Psoas muscle (tissue), 8 donors: ENCODE results near the gene SLC2A9. TPM values are rescaled to one million over a fixed set of nuclear protein-coding genes. Genes with fewer than 3 reads are reported as not detected.

Experiments used
- ATAC-seq, 4 donors: fragments of 200-7000 bp; cut with Tn5 transposase; one replicate each; pipeline ENCODE4 v1.9.1; 2020; ENCODE audit warnings: moderate library complexity in 3 of 4, mild to moderate bottlenecking in 2 of 4
- DNase-seq, 2 donors: peaks; one replicate each; pipeline ENCODE4 v3.0.0-alpha.2; 2020
- H3K27ac ChIP-seq: fragments of 200-600 bp; one replicate; pipeline ENCODE4 v1.8.0; 2022
- H3K27me3 ChIP-seq, 3 donors: fragments of 200-600 bp in 1 of 3; one replicate each; pipeline versions ENCODE4 v1.6.1 to v1.8.0; 2013 to 2022; ENCODE audit warnings: low read length in 2 of 3, mild to moderate bottlenecking in 2 of 3, moderate library complexity in 1 of 3; ENCODE audit not compliant: insufficient read depth in 3 of 3
- H3K36me3 ChIP-seq, 2 donors: fragments of 200-600 bp in 1 of 2; one replicate each; pipeline versions ENCODE4 v1.6.1 to v1.8.0; 2013 to 2022; ENCODE audit warnings: low read depth in 1 of 2, mild to moderate bottlenecking in 1 of 2, moderate library complexity in 1 of 2; ENCODE audit not compliant: insufficient read depth in 1 of 2
- H3K4me1 ChIP-seq: fragments of 200-600 bp; one replicate; pipeline ENCODE4 v1.8.0; 2022
- H3K4me3 ChIP-seq: fragments of 200-600 bp; one replicate; pipeline ENCODE4 v1.8.0; 2022; ENCODE audit warnings: mild to moderate bottlenecking
- H3K9me3 ChIP-seq: fragments of 200-600 bp; one replicate; pipeline ENCODE4 v1.8.0; 2022
- CTCF ChIP-seq: fragments of 200-600 bp; IDR thresholded peaks from one replicate; pipeline ENCODE4 v1.8.0; 2022; ENCODE audit warnings: antibody characterized with exemption
- WGBS, 3 donors: extraction: QIAGEN DNeasy Blood & Tissue Kit; methylation state at CpG; one replicate each; pipeline versions ENCODE4 v1.1.6 to v1.1.7; 2013; 5-methylcytosine and 5-hydroxymethylcytosine counted together
- intact Hi-C, 2 donors: fragments of 100-400 bp; cut with DNase I; formaldehyde crosslinking; loops; one replicate each; pipeline versions ENCODE4 v1.11.0 to v1.14.2; 2022
- polyA plus RNA-seq, 3 donors: library from polyadenylated mRNA; stranded (reverse); fragments of 200-250 nt; gene quantifications; one replicate each; pipeline ENCODE4 v1.2.3, GENCODE V29; 2013
- total RNA-seq, 4 donors: library from RNA; stranded (reverse); fragmentation: NEBNext Ultra II Directional in 2 of 4; extraction: Animal tissue kit (Norgen Biotek cat#: 25700) in 2 of 4; gene quantifications; one replicate each; pipeline versions ENCODE4 v1.2.1 to v1.2.4, GENCODE V29; 2021 to 2023
- donor health status: healthy with polysubstance abuse.
- donor health status: DM: no; HTN: no; CAD: no; lungs with moderate emphysema.
- donor health status: Bipolar disorder and iron deficiency.
- donor health status: healthy.
- donor health status: DM: yes; HTN: yes; CAD: no.
- donor health status: DM: no; HTN: no; CAD: no.
- donor health status: DM: no; HTN: no; CAD: no.
- donor health status: DM: yes; HTN: yes; CAD: no.

Gene SLC2A9
- total and polyA plus RNA-seq, 7 donors = 0.37 to 2.7 (median 1.3) TPM

DNA sequence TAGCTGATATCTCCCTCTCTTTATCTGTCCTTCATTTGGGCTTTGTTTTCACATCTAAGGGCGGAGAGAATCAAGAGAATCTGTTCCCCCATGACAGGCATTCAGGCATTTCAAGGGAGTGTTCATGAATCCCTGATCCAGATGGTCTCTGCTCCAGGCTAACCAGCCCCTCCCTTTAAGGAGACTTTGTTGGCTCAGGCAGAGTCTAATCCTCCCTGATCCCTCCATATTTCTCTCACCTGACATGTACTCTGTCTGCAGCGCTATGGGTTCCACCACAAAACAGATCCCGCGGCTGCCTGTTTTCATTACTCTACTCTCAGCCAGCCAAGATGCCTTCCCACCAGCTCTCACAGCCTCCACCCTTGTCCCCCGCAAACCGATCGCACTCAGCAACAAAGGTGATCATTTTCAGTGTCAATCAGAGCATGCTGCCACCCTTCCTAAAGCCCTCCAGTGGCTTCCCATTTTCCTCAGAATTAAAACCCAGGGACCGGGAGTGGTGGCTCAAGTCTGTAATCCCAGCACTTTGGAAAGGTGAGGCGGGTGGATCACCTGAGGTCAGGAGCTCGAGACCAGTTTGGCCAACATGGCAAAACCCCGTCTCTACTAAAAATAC lies 30.3 kb upstream of the SLC2A9 start:
- no peak for TF ChIP-seq CTCF
- no peak overlapping the region for H3K27ac ChIP-seq
- 75 to 84% (median 81%) methylated on average over 11 of the region's 11 CpGs for WGBS, 3 donors
- no peaks in the 10 kb centered on the region for H3K36me3 ChIP-seq
- DNase-seq = no peak
- intact Hi-C loops = no loop called here
- no peaks in the 10 kb centered on the region for H3K9me3 ChIP-seq
- H3K27me3 ChIP-seq = no peaks in the 10 kb centered on the region
- no peaks in the 10 kb centered on the region for H3K4me1 ChIP-seq
- no peak overlapping the region for H3K4me3 ChIP-seq
- ATAC-seq = no peak

GRCh38 chr4:10050721-10051120 lies 29.4 kb upstream of the SLC2A9 start:
- TF ChIP-seq CTCF = no peak
- DNase-seq (no peak), ATAC-seq (no peak)
- Histone ChIP-seq H3K27ac (no peak overlapping the region), H3K27me3 (no peaks in the 10 kb centered on the region), H3K4me1 (no peaks in the 10 kb centered on the region), H3K4me3 (no peak overlapping the region), H3K36me3 (no peaks in the 10 kb centered on the region), H3K9me3 (no peaks in the 10 kb centered on the region)
- intact Hi-C loops = no loop called here
- WGBS, 3 donors = 78 to 84% (median 83%) methylated on average over 5 of the region's 5 CpGs

GRCh38 chr4:10050261-10050661 lies 29.0 kb upstream of the SLC2A9 start:
- no peak for DNase-seq
- no peak for TF ChIP-seq CTCF
- Histone ChIP-seq H3K9me3 (no peaks in the 10 kb centered on the region), H3K27ac (no peak overlapping the region), H3K4me1 (no peaks in the 10 kb centered on the region), H3K4me3 (no peak overlapping the region), H3K36me3 (no peaks in the 10 kb centered on the region), H3K27me3 (no peaks in the 10 kb centered on the region)
- intact Hi-C loops = no loop called here
- no peak for ATAC-seq
- 84 to 93% (median 92%) methylated on average over 3 of the region's 3 CpGs for WGBS, 3 donors

GRCh38 chr4:10048941-10049697 lies 27.8 kb upstream of the SLC2A9 start:
- no peaks in the 10 kb centered on the region for H3K36me3 ChIP-seq
- H3K9me3 ChIP-seq = no peaks in the 10 kb centered on the region
- no peak overlapping the region for H3K4me3 ChIP-seq
- 74 to 86% (median 86%) methylated on average over 4 of the region's 4 CpGs for WGBS, 3 donors
- DNase-seq = no peak
- intact Hi-C loops = no loop called here
- no peak for ATAC-seq
- H3K4me1 ChIP-seq = no peaks in the 10 kb centered on the region
- no peak overlapping the region for H3K27ac ChIP-seq
- H3K27me3 ChIP-seq = no peaks in the 10 kb centered on the region
- no peak for TF ChIP-seq CTCF
